GM12891 (cell line): Measurements from ENCODE around the gene CLCN2.

Source experiments
- PAX5 ChIP-seq: IDR thresholded peaks from 2 replicates; pipeline ENCODE4 v1.6.1; 2011; ENCODE audit warnings: low read length, moderate library complexity, mild to moderate bottlenecking; ENCODE audit not compliant: insufficient read depth, severe bottlenecking
- POLR2A ChIP-seq: IDR thresholded peaks from 2 replicates; pipeline ENCODE4 v1.6.1; 2011; ENCODE audit warnings: low read depth, low read length, control low read depth
- SPI1 ChIP-seq: IDR thresholded peaks from 2 replicates; pipeline ENCODE4 v1.6.1; 2011; ENCODE audit warnings: low read depth, low read length, control low read depth

DNA sequence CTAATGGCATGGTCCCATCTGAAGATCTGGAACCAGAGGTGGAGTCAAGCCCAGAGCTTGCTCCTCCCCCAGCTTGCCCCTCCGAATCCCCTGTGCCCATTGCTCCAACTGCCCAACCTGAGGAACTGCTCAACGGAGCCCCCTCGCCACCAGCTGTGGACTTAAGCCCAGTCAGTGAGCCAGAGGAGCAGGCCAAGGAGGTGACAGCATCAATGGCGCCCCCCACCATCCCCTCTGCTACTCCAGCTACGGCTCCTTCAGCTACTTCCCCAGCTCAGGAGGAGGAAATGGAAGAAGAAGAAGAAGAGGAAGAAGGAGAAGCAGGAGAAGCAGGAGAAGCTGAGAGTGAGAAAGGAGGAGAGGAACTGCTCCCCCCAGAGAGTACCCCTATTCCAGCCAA is 39.7 kb downstream of the CLCN2 start:
- TF ChIP-seq PAX5 (no peak), SPI1 (no peak), POLR2A (no peak)
